Bronchial epithelial cell (primary cell): ENCODE results near the gene ADORA2B. TPM values are rescaled to one million over a fixed set of nuclear protein-coding genes. Genes with fewer than 3 reads are reported as not detected.

Source experiments
- DNase-seq: peaks from one replicate; pipeline ENCODE4 v3.0.0-alpha.2; 2010; ENCODE audit warnings: low read depth
- FAIRE-seq: peaks from 2 replicates; lab custom pipeline; 2011; peaks lifted over from hg19 to GRCh38; lab: Jason Lieb, UNC
- H3K27me3 ChIP-seq: 2 replicates; pipeline ENCODE4 v1.5.1; 2011; ENCODE audit warnings: low read length; ENCODE audit not compliant: control insufficient read depth, insufficient read depth
- H3K36me3 ChIP-seq: 2 replicates; pipeline ENCODE4 v1.5.1; 2011; ENCODE audit warnings: low read length; ENCODE audit not compliant: control insufficient read depth, insufficient read depth
- H3K4me3 ChIP-seq: 2 replicates; pipeline ENCODE4 v1.5.1; 2011; ENCODE audit warnings: mild to moderate bottlenecking, low read depth, low read length, control low read depth
- total RNA-seq: library from RNA; depleted of rRNA; stranded (reverse); fragments of >200 nt; gene quantifications from 2 replicates; pipeline ENCODE4 v1.2.1, GENCODE V29; 2014
- TF ChIP-seq, protein P1 (sequence below): IDR thresholded peaks from 2 replicates; pipeline ENCODE4 v1.5.1; 2011; ENCODE audit warnings: mild to moderate bottlenecking, moderate library complexity, low read length, control low read depth, inconsistent platforms; ENCODE audit not compliant: insufficient read depth, severe bottlenecking

Gene ADORA2B
- total RNA-seq, 1 donor from 2014 or later, result 36.1 TPM

DNA sequence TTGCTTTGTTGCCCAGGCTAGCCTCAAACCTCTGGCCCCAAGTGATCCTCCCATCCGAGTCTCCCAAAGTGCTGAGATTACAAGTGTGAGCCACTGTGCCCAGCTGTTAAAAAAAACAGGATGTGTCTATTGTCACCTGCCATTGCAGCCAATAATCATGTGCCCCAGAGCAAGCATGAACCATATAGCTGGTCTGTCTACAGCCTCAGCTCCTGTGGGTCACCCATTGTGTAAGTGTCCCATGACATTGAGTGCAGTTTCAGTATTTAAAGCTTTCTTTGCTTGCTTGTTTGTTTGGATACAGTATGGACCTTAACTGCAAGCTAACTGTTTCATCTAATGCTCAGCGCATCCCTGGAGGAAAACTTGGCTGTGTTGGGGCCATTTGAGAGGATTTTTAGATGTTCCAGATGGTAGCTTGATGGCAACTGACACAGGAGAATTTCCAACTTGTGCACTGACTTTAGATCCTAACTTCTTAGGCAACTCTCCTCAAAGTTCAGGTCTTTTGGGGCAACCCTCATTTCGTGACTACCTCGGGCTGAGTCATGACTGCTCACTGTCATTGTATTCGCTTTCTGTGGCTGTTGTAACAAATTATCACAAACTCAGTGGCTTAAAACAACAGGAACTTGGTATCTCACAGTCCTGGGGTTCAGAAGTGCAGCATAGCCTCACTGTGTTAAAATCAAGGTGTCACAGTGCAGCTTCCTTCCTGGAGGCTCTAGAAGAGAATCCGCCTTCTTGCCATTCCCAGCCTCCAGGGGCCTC is 30.3 kb upstream of the ADORA2B start:
- TF ChIP-seq, protein P1, sequence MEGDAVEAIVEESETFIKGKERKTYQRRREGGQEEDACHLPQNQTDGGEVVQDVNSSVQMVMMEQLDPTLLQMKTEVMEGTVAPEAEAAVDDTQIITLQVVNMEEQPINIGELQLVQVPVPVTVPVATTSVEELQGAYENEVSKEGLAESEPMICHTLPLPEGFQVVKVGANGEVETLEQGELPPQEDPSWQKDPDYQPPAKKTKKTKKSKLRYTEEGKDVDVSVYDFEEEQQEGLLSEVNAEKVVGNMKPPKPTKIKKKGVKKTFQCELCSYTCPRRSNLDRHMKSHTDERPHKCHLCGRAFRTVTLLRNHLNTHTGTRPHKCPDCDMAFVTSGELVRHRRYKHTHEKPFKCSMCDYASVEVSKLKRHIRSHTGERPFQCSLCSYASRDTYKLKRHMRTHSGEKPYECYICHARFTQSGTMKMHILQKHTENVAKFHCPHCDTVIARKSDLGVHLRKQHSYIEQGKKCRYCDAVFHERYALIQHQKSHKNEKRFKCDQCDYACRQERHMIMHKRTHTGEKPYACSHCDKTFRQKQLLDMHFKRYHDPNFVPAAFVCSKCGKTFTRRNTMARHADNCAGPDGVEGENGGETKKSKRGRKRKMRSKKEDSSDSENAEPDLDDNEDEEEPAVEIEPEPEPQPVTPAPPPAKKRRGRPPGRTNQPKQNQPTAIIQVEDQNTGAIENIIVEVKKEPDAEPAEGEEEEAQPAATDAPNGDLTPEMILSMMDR, result no peak
- DNase-seq (peak; percentile 67), FAIRE-seq (peak; percentile 95)
- Histone ChIP-seq H3K27me3 (no peaks in the 10 kb centered on the region), H3K4me3 (no peak overlapping the region), H3K36me3 (no peaks in the 10 kb centered on the region)

DNA sequence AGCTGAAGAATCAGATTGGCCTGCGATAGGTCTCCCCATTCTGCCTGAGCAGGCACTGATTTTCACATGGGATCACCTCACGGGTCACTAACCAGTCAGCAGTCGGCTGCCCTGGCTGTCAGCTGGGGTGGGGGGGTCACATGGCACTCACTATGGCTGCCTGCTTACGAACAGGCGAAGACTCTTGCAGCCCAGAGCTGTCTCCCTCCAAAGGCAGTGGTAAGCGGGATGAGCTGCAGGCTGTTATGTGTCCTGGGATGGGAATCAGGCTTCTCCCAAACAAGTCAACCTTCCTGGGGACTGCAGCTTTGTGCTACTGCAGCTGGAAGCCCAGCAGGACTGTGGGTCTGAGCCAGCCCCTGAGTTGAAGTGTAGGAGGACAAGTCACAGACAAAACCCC is 29.0 kb upstream of the ADORA2B start:
- no peaks in the 10 kb centered on the region for H3K27me3 ChIP-seq
- no peaks in the 10 kb centered on the region for H3K36me3 ChIP-seq
- TF ChIP-seq, protein P1, result no peak
- no peak for FAIRE-seq
- H3K4me3 ChIP-seq, result no peak overlapping the region
- DNase-seq, result no peak

DNA sequence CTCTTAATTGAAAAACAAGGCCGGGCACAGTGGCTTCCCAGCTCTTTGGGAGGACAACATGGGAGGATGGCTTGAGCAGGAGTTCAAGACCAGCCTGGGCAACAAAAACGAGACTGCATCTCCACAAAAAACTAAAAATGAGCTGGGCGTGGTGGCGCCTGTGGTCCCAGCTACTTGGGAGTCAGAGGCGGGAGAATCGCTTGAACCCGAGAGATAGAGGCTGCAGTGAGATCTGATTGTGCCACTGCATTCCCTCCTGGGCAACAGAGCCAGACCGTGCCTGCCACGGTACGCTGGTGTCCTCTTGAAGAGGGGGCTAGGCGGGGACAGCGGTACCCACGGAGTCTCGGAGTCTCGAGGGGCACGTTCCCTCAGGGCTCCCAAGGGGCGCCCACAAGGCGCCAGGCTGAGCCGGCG is 27.9 kb upstream of the ADORA2B start:
- DNase-seq (no peak), FAIRE-seq (no peak)
- Histone ChIP-seq H3K27me3 (no peaks in the 10 kb centered on the region), H3K36me3 (no peaks in the 10 kb centered on the region), H3K4me3 (no peak overlapping the region)
- TF ChIP-seq, protein P1, result no peak

DNA sequence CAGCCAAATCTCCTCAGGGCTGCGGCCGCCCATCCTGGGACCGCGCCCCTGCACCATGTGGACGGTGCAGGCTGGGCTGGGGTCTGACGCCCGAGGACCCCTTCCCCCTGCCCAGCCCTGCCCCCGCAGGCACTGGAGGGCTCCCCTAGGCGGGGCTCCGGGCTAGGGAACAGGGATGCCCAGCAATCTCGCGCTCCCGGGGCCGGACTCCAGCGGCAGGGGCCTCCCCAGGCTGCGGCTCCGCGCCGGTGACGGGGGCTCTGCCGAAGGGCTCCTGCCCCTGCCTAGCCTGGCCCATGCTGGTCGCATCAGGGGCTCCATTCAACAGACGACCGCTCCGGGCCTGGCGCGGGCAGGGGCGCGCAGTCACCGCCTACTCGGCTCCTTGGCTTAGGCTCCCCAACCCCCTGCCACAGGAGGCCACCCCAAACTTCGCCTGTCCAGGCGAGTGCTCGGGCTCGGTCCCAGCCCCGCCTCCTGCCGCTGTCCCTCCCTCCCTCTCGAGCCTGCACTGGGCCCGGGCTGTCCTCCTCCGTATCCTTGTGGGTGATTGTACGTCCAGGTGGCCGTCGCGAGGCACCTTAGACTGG is 27.4 kb upstream of the ADORA2B start:
- H3K4me3 ChIP-seq, result peak overlapping the region; percentile 20
- no peak for FAIRE-seq

DNA sequence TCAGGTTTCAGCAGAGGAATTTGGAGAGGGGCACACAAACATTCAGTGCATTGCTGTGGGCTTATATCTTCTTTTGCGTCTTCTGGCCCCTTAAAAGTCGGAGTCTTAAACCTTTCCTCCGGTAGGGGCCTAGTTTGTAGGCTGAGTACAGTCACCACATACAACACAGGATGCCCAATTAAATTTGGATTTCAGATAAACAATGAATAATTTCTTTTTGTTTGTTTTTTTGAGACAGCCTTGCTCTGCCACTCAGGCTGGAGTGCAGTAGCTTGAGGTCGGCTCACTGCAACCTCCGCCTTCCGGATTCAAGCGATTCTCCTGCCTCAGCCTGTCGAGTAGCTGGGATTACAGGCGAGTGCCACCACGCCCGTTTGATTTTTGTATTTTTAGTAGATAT is 26.7 kb upstream of the ADORA2B start:
- FAIRE-seq (no peak), DNase-seq (peak; percentile 56)
- TF ChIP-seq, protein P1, result no peak
- no peaks in the 10 kb centered on the region for H3K27me3 ChIP-seq
- no peak overlapping the region for H3K4me3 ChIP-seq
- no peaks in the 10 kb centered on the region for H3K36me3 ChIP-seq

More for the DNA sequence above, 27.4 kb upstream of the ADORA2B start:
- no peaks in the 10 kb centered on the region for H3K27me3 ChIP-seq
- TF ChIP-seq, protein P1, result no peak
- DNase-seq, result no peak
- no peaks in the 10 kb centered on the region for H3K36me3 ChIP-seq
